Measurements from ENCODE around the gene TYK2. TPM values are rescaled to one million over a fixed set of nuclear protein-coding genes. Genes with fewer than 3 reads are reported as not detected.

TYK2 gene
- total and polyA plus RNA-seq, 9 of the 15 experiments (the other 6 are each of a cell fraction or from before 2014, with no cell fraction given): 15.0 to 182 (median 85.9) TPM

DNA sequence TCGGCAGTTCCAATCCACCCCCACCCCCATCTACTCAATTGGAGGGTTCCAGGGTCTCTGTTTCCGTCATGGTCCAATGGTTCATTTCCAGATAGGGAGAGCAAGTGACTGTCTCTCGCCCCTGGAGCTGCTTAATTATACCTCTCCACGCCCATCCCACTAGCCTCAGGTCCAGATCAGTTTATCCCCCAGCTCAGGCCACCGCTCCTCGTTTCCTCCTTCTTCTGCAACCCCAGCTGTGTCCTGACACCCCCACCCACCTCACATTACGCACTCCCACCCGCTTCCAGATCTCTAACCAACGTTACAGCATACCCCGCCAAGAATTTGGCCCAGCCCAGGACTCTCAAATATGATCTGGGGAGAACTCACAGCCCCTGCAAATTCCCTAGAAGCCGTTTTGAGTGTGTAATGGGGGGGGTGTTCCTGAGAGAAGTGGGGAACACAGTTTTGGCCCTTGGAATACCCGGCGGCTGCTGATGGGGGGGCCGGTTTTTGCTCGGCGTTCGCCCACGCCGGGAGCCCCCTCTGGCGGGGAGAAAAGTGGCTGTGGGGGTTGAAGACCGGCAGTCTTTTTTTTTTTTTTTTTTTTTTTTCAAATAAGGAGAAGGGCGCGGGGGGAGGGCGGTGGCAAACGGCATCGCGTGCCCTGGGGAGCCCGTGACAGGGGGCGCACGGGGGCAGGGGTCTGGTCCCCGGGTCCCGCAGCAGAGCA is 38.3 kb upstream of the TYK2 start (continued):
- TF ChIP-seq, protein P1, sequence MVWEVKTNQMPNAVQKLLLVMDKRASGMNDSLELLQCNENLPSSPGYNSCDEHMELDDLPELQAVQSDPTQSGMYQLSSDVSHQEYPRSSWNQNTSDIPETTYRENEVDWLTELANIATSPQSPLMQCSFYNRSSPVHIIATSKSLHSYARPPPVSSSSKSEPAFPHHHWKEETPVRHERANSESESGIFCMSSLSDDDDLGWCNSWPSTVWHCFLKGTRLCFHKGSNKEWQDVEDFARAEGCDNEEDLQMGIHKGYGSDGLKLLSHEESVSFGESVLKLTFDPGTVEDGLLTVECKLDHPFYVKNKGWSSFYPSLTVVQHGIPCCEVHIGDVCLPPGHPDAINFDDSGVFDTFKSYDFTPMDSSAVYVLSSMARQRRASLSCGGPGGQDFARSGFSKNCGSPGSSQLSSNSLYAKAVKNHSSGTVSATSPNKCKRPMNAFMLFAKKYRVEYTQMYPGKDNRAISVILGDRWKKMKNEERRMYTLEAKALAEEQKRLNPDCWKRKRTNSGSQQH (CRISPR knock-in tag; IDR thresholded peaks at IDR 0.05): no peak
- TF ChIP-seq EGR1 (conservative IDR thresholded peaks at IDR 0.05): peak; percentile 78
- no peak for TF ChIP-seq ESRRA (IDR thresholded peaks at IDR 0.05; ENCODE audit: borderline replicate concordance, low read depth)
- TF ChIP-seq ZNF384 (IDR thresholded peaks at IDR 0.05; ENCODE audit: low read depth, low read length): peak; percentile 97
- no peak for TF ChIP-seq EP300 (IDR thresholded peaks at IDR 0.05; ENCODE audit: low read length)
- peak; percentile 76; the same call in 1 of the 2 replicates for TF ChIP-seq SAFB (IDR thresholded peaks at IDR 0.05; ENCODE audit: borderline replicate concordance, low read depth, low read length)
- TF ChIP-seq, protein P2, sequence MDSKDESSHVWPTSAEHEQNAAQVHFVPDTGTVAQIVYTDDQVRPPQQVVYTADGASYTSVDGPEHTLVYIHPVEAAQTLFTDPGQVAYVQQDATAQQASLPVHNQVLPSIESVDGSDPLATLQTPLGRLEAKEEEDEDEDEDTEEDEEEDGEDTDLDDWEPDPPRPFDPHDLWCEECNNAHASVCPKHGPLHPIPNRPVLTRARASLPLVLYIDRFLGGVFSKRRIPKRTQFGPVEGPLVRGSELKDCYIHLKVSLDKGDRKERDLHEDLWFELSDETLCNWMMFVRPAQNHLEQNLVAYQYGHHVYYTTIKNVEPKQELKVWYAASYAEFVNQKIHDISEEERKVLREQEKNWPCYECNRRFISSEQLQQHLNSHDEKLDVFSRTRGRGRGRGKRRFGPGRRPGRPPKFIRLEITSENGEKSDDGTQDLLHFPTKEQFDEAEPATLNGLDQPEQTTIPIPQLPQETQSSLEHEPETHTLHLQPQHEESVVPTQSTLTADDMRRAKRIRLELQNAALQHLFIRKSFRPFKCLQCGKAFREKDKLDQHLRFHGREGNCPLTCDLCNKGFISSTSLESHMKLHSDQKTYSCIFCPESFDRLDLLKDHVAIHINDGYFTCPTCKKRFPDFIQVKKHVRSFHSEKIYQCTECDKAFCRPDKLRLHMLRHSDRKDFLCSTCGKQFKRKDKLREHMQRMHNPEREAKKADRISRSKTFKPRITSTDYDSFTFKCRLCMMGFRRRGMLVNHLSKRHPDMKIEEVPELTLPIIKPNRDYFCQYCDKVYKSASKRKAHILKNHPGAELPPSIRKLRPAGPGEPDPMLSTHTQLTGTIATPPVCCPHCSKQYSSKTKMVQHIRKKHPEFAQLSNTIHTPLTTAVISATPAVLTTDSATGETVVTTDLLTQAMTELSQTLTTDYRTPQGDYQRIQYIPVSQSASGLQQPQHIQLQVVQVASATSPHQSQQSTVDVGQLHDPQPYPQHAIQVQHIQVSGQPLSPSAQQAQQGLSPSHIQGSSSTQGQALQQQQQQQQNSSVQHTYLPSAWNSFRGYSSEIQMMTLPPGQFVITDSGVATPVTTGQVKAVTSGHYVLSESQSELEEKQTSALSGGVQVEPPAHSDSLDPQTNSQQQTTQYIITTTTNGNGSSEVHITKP (IDR thresholded peaks at IDR 0.05; ENCODE audit: partially characterized antibody): peak; percentile 8
- TF ChIP-seq, protein P3, sequence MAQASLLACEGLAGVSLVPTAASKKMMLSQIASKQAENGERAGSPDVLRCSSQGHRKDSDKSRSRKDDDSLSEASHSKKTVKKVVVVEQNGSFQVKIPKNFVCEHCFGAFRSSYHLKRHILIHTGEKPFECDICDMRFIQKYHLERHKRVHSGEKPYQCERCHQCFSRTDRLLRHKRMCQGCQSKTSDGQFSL (CRISPR knock-in tag; IDR thresholded peaks at IDR 0.05): no peak
- TF ChIP-seq, protein P3 (tag; IDR thresholded peaks at IDR 0.05): peak in 1 of 2 experiments; percentile 75; a peak in 1 of 4 replicates
- TF ChIP-seq, protein P4, sequence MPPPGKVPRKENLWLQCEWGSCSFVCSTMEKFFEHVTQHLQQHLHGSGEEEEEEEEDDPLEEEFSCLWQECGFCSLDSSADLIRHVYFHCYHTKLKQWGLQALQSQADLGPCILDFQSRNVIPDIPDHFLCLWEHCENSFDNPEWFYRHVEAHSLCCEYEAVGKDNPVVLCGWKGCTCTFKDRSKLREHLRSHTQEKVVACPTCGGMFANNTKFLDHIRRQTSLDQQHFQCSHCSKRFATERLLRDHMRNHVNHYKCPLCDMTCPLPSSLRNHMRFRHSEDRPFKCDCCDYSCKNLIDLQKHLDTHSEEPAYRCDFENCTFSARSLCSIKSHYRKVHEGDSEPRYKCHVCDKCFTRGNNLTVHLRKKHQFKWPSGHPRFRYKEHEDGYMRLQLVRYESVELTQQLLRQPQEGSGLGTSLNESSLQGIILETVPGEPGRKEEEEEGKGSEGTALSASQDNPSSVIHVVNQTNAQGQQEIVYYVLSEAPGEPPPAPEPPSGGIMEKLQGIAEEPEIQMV (tag; conservative IDR thresholded peaks at IDR 0.05; ENCODE audit: low read depth): no peak
- TF ChIP-seq, protein P5, sequence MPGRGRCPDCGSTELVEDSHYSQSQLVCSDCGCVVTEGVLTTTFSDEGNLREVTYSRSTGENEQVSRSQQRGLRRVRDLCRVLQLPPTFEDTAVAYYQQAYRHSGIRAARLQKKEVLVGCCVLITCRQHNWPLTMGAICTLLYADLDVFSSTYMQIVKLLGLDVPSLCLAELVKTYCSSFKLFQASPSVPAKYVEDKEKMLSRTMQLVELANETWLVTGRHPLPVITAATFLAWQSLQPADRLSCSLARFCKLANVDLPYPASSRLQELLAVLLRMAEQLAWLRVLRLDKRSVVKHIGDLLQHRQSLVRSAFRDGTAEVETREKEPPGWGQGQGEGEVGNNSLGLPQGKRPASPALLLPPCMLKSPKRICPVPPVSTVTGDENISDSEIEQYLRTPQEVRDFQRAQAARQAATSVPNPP (IDR thresholded peaks at IDR 0.05; ENCODE audit: borderline replicate concordance, insufficient read depth, insufficient read length): no peak
- peak; percentile 62; the same call in 1 of the 2 replicates for TF ChIP-seq CC2D1A (IDR thresholded peaks at IDR 0.05)
- TF ChIP-seq, protein P6, sequence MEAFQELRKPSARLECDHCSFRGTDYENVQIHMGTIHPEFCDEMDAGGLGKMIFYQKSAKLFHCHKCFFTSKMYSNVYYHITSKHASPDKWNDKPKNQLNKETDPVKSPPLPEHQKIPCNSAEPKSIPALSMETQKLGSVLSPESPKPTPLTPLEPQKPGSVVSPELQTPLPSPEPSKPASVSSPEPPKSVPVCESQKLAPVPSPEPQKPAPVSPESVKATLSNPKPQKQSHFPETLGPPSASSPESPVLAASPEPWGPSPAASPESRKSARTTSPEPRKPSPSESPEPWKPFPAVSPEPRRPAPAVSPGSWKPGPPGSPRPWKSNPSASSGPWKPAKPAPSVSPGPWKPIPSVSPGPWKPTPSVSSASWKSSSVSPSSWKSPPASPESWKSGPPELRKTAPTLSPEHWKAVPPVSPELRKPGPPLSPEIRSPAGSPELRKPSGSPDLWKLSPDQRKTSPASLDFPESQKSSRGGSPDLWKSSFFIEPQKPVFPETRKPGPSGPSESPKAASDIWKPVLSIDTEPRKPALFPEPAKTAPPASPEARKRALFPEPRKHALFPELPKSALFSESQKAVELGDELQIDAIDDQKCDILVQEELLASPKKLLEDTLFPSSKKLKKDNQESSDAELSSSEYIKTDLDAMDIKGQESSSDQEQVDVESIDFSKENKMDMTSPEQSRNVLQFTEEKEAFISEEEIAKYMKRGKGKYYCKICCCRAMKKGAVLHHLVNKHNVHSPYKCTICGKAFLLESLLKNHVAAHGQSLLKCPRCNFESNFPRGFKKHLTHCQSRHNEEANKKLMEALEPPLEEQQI (IDR thresholded peaks at IDR 0.05): no peak

Data from K562 (cell line).